Trophoblast cell (in vitro differentiated cells and primary cell): Measurements from ENCODE around the gene HIGD2A.

ENCODE experiments used
- DNase-seq, 2 donors: peaks; one replicate each; pipeline ENCODE4 v3.0.0-alpha.2; 2016
- H2AFZ ChIP-seq: 2 replicates; pipeline ENCODE4 v1.6.1; 2013; ENCODE audit warnings: low read length, moderate library complexity, mild to moderate bottlenecking; ENCODE audit not compliant: insufficient read depth, poor library complexity
- H2AK5ac ChIP-seq: 2 replicates; pipeline ENCODE4 v1.6.1; 2013; ENCODE audit warnings: mild to moderate bottlenecking, low read length
- H2BK120ac ChIP-seq: 2 replicates; pipeline ENCODE4 v1.6.1; 2013; ENCODE audit warnings: low read length, mild to moderate bottlenecking, moderate library complexity; ENCODE audit not compliant: insufficient read depth, poor library complexity
- H2BK12ac ChIP-seq: 2 replicates; pipeline ENCODE4 v1.6.1; 2013; ENCODE audit warnings: mild to moderate bottlenecking, low read length, moderate library complexity
- H2BK5ac ChIP-seq: 2 replicates; pipeline ENCODE4 v1.6.1; 2013; ENCODE audit warnings: low read length, low read depth, moderate library complexity, mild to moderate bottlenecking; ENCODE audit not compliant: poor library complexity
- H3K14ac ChIP-seq: 2 replicates; pipeline ENCODE4 v1.6.1; 2013; ENCODE audit warnings: mild to moderate bottlenecking, low read length
- H3K18ac ChIP-seq: 2 replicates; pipeline ENCODE4 v1.6.1; 2013; ENCODE audit warnings: mild to moderate bottlenecking, low read length
- H3K23ac ChIP-seq: 2 replicates; pipeline ENCODE4 v1.6.1; 2013; ENCODE audit warnings: low read length
- H3K27ac ChIP-seq: 2 replicates; pipeline ENCODE4 v1.5.1; 2013; ENCODE audit warnings: low read depth, mild to moderate bottlenecking, inconsistent platforms, low read length, moderate library complexity
- H3K27me3 ChIP-seq: 2 replicates; pipeline ENCODE4 v1.6.1; 2013; ENCODE audit warnings: inconsistent platforms, mild to moderate bottlenecking, low read length, moderate library complexity; ENCODE audit not compliant: insufficient read depth
- H3K36me3 ChIP-seq, 2 experiments: 1 replicate in 1 of 2; 2 replicates in 1 of 2; pipeline ENCODE4 v1.6.1; 2013; ENCODE audit warnings: low read length in 2 of 2, mild to moderate bottlenecking in 2 of 2, moderate library complexity in 1 of 2; ENCODE audit not compliant: insufficient read depth in 2 of 2, control insufficient read depth in 1 of 2
- H3K4ac ChIP-seq: 2 replicates; pipeline ENCODE4 v1.6.1; 2013; ENCODE audit warnings: low read depth, mild to moderate bottlenecking, low read length, moderate library complexity
- H3K4me1 ChIP-seq, 2 experiments: 1 replicate in 1 of 2; 2 replicates in 1 of 2; pipeline ENCODE4 v1.6.1; 2013; ENCODE audit warnings: low read length in 2 of 2, mild to moderate bottlenecking in 2 of 2, moderate library complexity in 1 of 2; ENCODE audit not compliant: insufficient read depth in 2 of 2, control insufficient read depth in 1 of 2
- H3K4me2 ChIP-seq: 2 replicates; pipeline ENCODE4 v1.6.1; 2013; ENCODE audit warnings: inconsistent platforms, mild to moderate bottlenecking, low read length, moderate library complexity
- H3K4me3 ChIP-seq: 2 replicates; pipeline ENCODE4 v1.5.1; 2013; ENCODE audit warnings: mild to moderate bottlenecking, low read depth, low read length, inconsistent platforms
- H3K79me1 ChIP-seq: one replicate; pipeline ENCODE4 v1.6.1; 2013; ENCODE audit warnings: low read length
- H3K79me2 ChIP-seq: 2 replicates; pipeline ENCODE4 v1.6.1; 2013; ENCODE audit warnings: low read length, mild to moderate bottlenecking; ENCODE audit not compliant: control insufficient read depth, insufficient read depth, poor library complexity
- H3K9ac ChIP-seq: 2 replicates; pipeline ENCODE4 v1.6.1; 2013; ENCODE audit warnings: mild to moderate bottlenecking, low read length
- H3K9me3 ChIP-seq: 2 replicates; pipeline ENCODE4 v1.6.1; 2013; ENCODE audit warnings: low read depth, mild to moderate bottlenecking, control low read depth, inconsistent platforms, low read length; ENCODE audit not compliant: insufficient read depth
- H4K12ac ChIP-seq: 2 replicates; pipeline ENCODE4 v1.6.1; 2013; ENCODE audit warnings: low read depth, mild to moderate bottlenecking, low read length, moderate library complexity
- H4K8ac ChIP-seq: 2 replicates; pipeline ENCODE4 v1.6.1; 2013; ENCODE audit warnings: low read depth, mild to moderate bottlenecking, low read length, moderate library complexity
- H4K91ac ChIP-seq: one replicate; pipeline ENCODE4 v1.6.1; 2013; ENCODE audit warnings: low read depth, mild to moderate bottlenecking, low read length, moderate library complexity
- WGBS: extraction: QIAGEN DNeasy Blood & Tissue Kit; methylation state at CpG from one replicate; pipeline ENCODE4 v1.1.7; 2013; ENCODE audit warnings: missing lambda C conversion rate; ENCODE audit not compliant: insufficient read length, insufficient coverage; ENCODE audit errors: extremely low coverage; 5-methylcytosine and 5-hydroxymethylcytosine counted together

Gene HIGD2A

DNA sequence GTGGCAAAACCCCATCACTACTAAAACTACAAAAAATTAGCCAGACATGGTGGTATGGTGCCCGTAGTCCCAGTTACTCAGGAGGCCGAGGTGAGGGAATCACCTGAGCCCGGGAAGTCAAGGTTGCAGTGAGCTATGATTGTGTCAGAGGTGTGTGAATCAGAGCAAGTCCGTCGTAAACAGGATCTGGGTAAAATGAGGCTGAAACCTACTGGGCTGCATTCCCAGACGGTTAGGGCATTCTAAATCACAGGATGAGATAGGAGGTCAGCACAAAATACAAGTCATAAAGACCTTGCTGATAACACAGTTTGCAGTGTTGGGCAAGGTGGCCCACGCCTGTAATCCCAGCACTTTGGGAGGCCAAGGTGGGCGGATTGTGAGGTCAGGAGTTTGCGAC, 29.7 kb downstream of the HIGD2A start:
- peak; percentile 97 for DNase-seq

DNA sequence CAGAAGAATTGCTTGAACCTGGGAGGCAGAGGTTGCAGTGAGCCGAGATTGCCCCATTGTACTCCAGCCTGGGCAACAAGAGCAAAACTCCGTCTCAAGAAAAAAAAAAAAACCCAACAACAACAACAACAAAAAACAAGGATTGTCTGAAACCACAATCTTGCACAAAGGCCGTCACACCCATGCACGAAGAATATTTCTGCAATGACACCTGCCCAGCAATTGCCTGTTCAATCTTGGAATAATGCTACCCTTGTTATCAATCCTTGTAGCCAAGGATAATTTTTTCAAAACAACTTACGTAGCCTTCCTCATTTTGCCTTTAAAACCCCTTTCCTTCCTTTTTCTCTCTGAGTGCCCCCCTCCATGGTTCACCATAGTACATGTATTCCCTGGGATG, 31.5 kb downstream of the HIGD2A start:
- Histone ChIP-seq H4K91ac (no peak overlapping the region), H2BK5ac (no peak overlapping the region), H3K4me2 (no peak overlapping the region), H3K27ac (no peak overlapping the region), H3K18ac (no peak overlapping the region), H2AFZ (no peak overlapping the region), H3K23ac (no peak overlapping the region), H3K79me2 (peaks cover 9% of the 10 kb centered on the region), H3K36me3 (no peaks in the 10 kb centered on the region), H2AK5ac (no peak overlapping the region), H3K4ac (no peak overlapping the region), H3K9me3 (no peaks in the 10 kb centered on the region), H4K8ac (no peak overlapping the region), H3K27me3 (no peaks in the 10 kb centered on the region), H3K4me3 (no peak overlapping the region), H2BK12ac (no peak overlapping the region), H3K4me1 (peaks cover 14% of the 10 kb centered on the region in 2 experiments), H2BK120ac (no peak overlapping the region), H4K12ac (no peak overlapping the region), H3K14ac (no peak overlapping the region), H3K9ac (no peak overlapping the region), H3K79me1 (peaks cover 20% of the 10 kb centered on the region)
- DNase-seq: peak; percentile 70 to 81
- no CpG with 5 or more reads among the region's 5 CpGs for WGBS

More for the DNA sequence above, 29.7 kb downstream of the HIGD2A start:
- no peak overlapping the region for H2AFZ ChIP-seq
- no peak overlapping the region for H2BK120ac ChIP-seq
- peaks cover 20% of the 10 kb centered on the region for H3K79me1 ChIP-seq
- no peaks in the 10 kb centered on the region for H3K9me3 ChIP-seq
- peak overlapping the region; percentile 42 for H3K4me2 ChIP-seq
- H3K23ac ChIP-seq: no peak overlapping the region
- no peak overlapping the region for H2BK5ac ChIP-seq
- H3K18ac ChIP-seq: no peak overlapping the region
- peak overlapping the region; percentile 76 for H4K91ac ChIP-seq
- H3K27me3 ChIP-seq: no peaks in the 10 kb centered on the region
- H2BK12ac ChIP-seq: no peak overlapping the region
- H3K9ac ChIP-seq: no peak overlapping the region
- peaks cover 14% of the 10 kb centered on the region for H3K79me2 ChIP-seq
- no peak overlapping the region for H3K4me3 ChIP-seq
- peaks cover 0 to 2% of the 10 kb centered on the region in 2 experiments for H3K36me3 ChIP-seq
- no peak overlapping the region for H4K8ac ChIP-seq
- H4K12ac ChIP-seq: no peak overlapping the region
- no CpG with 5 or more reads among the region's 9 CpGs for WGBS
- no peak overlapping the region for H2AK5ac ChIP-seq
- peaks cover 24 to 26% of the 10 kb centered on the region in 2 experiments for H3K4me1 ChIP-seq
- H3K4ac ChIP-seq: no peak overlapping the region
- no peak overlapping the region for H3K14ac ChIP-seq
- H3K27ac ChIP-seq: peak overlapping the region; percentile 55

DNA sequence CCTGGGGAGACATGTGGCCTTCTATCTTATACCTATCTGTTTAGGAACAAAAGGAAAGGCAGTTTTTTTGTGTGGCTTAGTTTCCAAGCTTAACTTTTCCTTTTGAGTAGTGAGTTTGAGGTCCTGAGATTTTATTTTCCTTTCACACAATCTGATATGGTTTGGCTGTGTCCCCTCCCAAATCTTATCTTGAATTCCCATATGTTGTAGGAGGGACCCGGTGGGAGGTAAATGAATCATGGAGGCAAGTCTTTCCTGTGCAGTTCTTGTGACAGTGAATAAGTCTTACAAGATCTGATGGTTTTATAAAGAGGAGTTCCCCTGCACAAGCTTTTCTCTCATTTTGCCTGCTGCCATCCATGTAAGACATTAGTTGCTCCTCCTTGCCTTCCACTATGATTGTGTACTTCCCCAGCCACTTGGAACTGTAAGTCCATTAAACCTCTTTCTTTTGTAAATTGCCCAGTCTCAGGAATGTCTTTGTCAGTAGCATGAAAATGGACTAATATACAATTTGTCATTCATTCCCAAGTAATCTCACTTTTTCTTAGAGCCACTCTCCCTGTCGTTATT, 32.5 kb downstream of the HIGD2A start:
- H3K18ac ChIP-seq: no peak overlapping the region
- no peak overlapping the region for H3K23ac ChIP-seq
- H2AK5ac ChIP-seq: no peak overlapping the region
- no peak overlapping the region for H2BK5ac ChIP-seq
- H3K4ac ChIP-seq: no peak overlapping the region
- DNase-seq: peak in 1 of 2 donors; percentile 42
- H2BK12ac ChIP-seq: no peak overlapping the region
- no peak overlapping the region for H3K4me3 ChIP-seq
- H3K4me2 ChIP-seq: no peak overlapping the region
- no peak overlapping the region for H4K12ac ChIP-seq
- H3K4me1 ChIP-seq: peaks cover 9 to 10% of the 10 kb centered on the region in 2 experiments
- H4K91ac ChIP-seq: no peak overlapping the region
- no peak overlapping the region for H2BK120ac ChIP-seq
- peaks cover 14% of the 10 kb centered on the region for H3K79me1 ChIP-seq
- WGBS: no CpG with 5 or more reads among the region's 2 CpGs
- H3K27me3 ChIP-seq: no peaks in the 10 kb centered on the region
- H3K9me3 ChIP-seq: no peaks in the 10 kb centered on the region
- H4K8ac ChIP-seq: no peak overlapping the region
- H2AFZ ChIP-seq: no peak overlapping the region
- no peak overlapping the region for H3K14ac ChIP-seq
- H3K9ac ChIP-seq: no peak overlapping the region
- H3K36me3 ChIP-seq: no peaks in the 10 kb centered on the region
- peaks cover 2% of the 10 kb centered on the region for H3K79me2 ChIP-seq
- H3K27ac ChIP-seq: no peak overlapping the region

DNA sequence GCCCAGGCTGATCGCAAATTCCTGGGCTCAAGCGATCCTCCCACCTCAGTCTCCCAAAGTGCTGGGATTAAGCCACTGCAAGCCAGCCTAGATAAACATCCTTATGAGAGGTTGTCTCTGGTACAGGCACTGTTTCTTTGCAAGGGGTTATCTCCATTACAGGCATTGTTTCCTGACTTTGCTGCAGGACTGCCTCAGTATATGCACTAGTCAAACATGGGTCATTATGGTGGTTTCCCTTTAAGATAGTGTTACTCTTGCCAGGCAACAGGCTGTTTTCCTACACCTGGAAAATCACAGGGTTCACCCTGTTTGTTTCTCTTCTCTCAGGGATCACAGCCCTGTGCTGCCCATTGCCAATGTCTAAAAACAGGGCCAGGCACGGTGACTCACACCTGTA, 35.6 kb downstream of the HIGD2A start:
- H3K27ac ChIP-seq: no peak overlapping the region
- H3K14ac ChIP-seq: no peak overlapping the region
- H4K91ac ChIP-seq: no peak overlapping the region
- no peaks in the 10 kb centered on the region for H3K79me1 ChIP-seq
- H3K4me1 ChIP-seq: no peaks in the 10 kb centered on the region
- H3K4me3 ChIP-seq: no peak overlapping the region
- H2AK5ac ChIP-seq: no peak overlapping the region
- H2BK5ac ChIP-seq: no peak overlapping the region
- H4K8ac ChIP-seq: no peak overlapping the region
- H3K4ac ChIP-seq: no peak overlapping the region
- no peak overlapping the region for H3K18ac ChIP-seq
- H2BK12ac ChIP-seq: no peak overlapping the region
- H3K9me3 ChIP-seq: no peaks in the 10 kb centered on the region
- no peak overlapping the region for H2AFZ ChIP-seq
- H3K4me2 ChIP-seq: no peak overlapping the region
- peak in 1 of 2 donors; percentile 15 for DNase-seq
- no peak overlapping the region for H4K12ac ChIP-seq
- no peaks in the 10 kb centered on the region for H3K79me2 ChIP-seq
- no CpG with 5 or more reads among the region's 3 CpGs for WGBS
- H3K27me3 ChIP-seq: no peaks in the 10 kb centered on the region
- H2BK120ac ChIP-seq: no peak overlapping the region
- H3K23ac ChIP-seq: no peak overlapping the region
- H3K36me3 ChIP-seq: no peaks in the 10 kb centered on the region
- H3K9ac ChIP-seq: no peak overlapping the region
